Measurements from ENCODE around the gene ZFP36. TPM values are rescaled to one million over a fixed set of nuclear protein-coding genes. Genes with fewer than 3 reads are reported as not detected.

Gene ZFP36
- total and polyA plus RNA-seq, 2 of the 8 experiments (the other 6 are each of a cell fraction or from before 2014, with no cell fraction given) = 4.0 to 10.9 TPM

DNA sequence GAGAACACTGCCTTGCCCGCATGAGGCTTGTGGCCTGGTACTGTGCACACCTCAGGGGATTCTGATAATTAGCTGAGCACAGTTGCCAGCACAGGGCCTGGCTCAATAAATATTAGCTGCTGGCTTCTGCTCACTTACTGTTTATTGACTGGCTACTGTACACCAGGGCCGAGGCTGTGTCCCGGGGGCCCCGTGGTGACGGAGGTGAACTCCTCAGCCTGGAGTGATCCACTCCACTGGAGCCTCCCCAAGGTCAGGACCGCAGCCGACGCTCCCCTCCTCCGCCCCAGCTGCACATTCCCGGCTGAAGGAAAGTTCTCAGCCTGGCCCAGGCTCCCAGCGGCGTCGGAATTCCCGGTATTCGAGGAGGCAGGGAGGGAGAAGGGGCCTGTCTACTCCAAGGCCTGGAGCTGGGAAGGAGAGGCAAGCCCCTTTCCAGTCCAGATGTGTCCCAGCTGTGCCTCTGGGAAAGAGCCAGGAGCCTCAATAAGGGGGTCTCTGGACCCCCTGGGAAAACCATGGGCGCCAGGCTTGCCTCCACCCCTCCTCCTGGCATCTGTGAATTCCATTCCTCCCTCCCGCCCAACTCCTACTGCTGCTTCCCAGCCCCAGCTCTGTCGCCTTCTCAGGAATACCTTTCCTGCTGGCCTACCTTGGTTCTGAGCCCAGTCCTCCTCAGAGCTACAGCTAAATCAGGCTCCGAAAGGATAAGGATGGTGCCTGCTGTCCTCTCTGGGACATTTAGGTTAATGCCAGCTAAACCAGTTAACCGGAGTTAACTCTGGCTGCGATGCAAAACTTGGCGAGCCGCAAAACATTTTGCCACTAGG is 21.9 kb downstream of the ZFP36 start (continued):
- TF ChIP-seq, protein P1, sequence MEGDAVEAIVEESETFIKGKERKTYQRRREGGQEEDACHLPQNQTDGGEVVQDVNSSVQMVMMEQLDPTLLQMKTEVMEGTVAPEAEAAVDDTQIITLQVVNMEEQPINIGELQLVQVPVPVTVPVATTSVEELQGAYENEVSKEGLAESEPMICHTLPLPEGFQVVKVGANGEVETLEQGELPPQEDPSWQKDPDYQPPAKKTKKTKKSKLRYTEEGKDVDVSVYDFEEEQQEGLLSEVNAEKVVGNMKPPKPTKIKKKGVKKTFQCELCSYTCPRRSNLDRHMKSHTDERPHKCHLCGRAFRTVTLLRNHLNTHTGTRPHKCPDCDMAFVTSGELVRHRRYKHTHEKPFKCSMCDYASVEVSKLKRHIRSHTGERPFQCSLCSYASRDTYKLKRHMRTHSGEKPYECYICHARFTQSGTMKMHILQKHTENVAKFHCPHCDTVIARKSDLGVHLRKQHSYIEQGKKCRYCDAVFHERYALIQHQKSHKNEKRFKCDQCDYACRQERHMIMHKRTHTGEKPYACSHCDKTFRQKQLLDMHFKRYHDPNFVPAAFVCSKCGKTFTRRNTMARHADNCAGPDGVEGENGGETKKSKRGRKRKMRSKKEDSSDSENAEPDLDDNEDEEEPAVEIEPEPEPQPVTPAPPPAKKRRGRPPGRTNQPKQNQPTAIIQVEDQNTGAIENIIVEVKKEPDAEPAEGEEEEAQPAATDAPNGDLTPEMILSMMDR (IDR thresholded peaks at IDR 0.05; ENCODE audit: control extremely low read depth in 1 of 3, insufficient read depth in 1 of 3, low read depth in 1 of 3, low read length in 3 of 3) = no peak
- no peak for TF ChIP-seq CBX5 (IDR thresholded peaks at IDR 0.05; ENCODE audit: low read depth, low read length)
- TF ChIP-seq TEAD4 (IDR thresholded peaks at IDR 0.05; ENCODE audit: low read depth, low read length) = peak; percentile 99
- TF ChIP-seq CEBPB (IDR thresholded peaks at IDR 0.05; ENCODE audit: low read depth, low read length) = no peak
- TF ChIP-seq TCF12 (IDR thresholded peaks at IDR 0.05; ENCODE audit: low read depth, low read length) = peak; percentile 97
- TF ChIP-seq JUND (IDR thresholded peaks at IDR 0.05; ENCODE audit: low read length) = no peak
- TF ChIP-seq KDM1A (IDR thresholded peaks at IDR 0.05; ENCODE audit: borderline replicate concordance, low read length) = no peak
- no peak; the same call in 1 of the 2 replicates for TF ChIP-seq NRF1 (IDR thresholded peaks at IDR 0.05; ENCODE audit: low read depth, low read length)
- TF ChIP-seq SP1 (IDR thresholded peaks at IDR 0.05; ENCODE audit: low read depth, low read length) = peak; percentile 88
- 0 out of 2 replicates have a peak, but pooled peaks have one; percentile 15 for TF ChIP-seq MAX (IDR thresholded peaks at IDR 0.05)
- no peak for TF ChIP-seq RNF2 (IDR thresholded peaks at IDR 0.05; ENCODE audit: borderline replicate concordance, low read depth, low read length, missing control alignments, poor library complexity, severe bottlenecking)
- TF ChIP-seq SAP30 (IDR thresholded peaks at IDR 0.05; ENCODE audit: insufficient read depth, insufficient replicate concordance, low read length) = no peak
- no peak for TF ChIP-seq SIRT6 (IDR thresholded peaks at IDR 0.05; ENCODE audit: low read length)
- no peak for TF ChIP-seq NANOG (IDR thresholded peaks at IDR 0.05; ENCODE audit: insufficient read depth, low read depth, low read length, poor library complexity, severe bottlenecking)
- TF ChIP-seq YY1 (IDR thresholded peaks at IDR 0.05; ENCODE audit: low read depth, low read length) = 0 out of 2 replicates have a peak, but pooled peaks have one; percentile 29
- TF ChIP-seq RFX5 (IDR thresholded peaks at IDR 0.05; ENCODE audit: borderline replicate concordance, low read depth, low read length) = 0 out of 2 replicates have a peak, but pooled peaks have one; percentile 18
- TF ChIP-seq GABPA (IDR thresholded peaks at IDR 0.05; ENCODE audit: borderline replicate concordance, insufficient read depth, low read length) = no peak
- TF ChIP-seq POLR2A (IDR thresholded peaks at IDR 0.05; ENCODE audit: control extremely low read depth in 1 of 2, low read depth in 2 of 2, low read length in 2 of 2) = peak; percentile 40 to 80; a peak in 2 of 3 replicates
- TF ChIP-seq EP300 (IDR thresholded peaks at IDR 0.05; ENCODE audit: borderline replicate concordance in 1 of 2, low read depth in 2 of 2, low read length in 2 of 2) = peak in 1 of 2 experiments; percentile 92; a peak in 1 of 3 replicates
- peak; percentile 69 to 73; a peak in 2 of 4 replicates for TF ChIP-seq SIN3A (conservative IDR thresholded peaks at IDR 0.05 in 1 of 2, IDR thresholded peaks at IDR 0.05 in 1 of 2; ENCODE audit: low read depth in 1 of 2, low read length in 2 of 2)

All from H1 (cell line).